ENCODE data around the gene CSTF3.
"Not testable (repeated sequence)": the region's sequence is repeated elsewhere in the genome, so short reads cannot be mapped to it uniquely, and the experiment has no call there.

Gene CSTF3

GRCh38 chr11:33162831-33163230, 1.6 kb upstream of the CSTF3 start:
- no peak for TF ChIP-seq CTCF (IDR thresholded peaks at IDR 0.05; ENCODE audit: control extremely low read depth, extremely low read depth, low read depth, missing control alignments)
- CTCF ChIA-PET: interaction anchor here (0.9 to 2.0 kb wide), 2 partner anchors 16 to 157 kb away, joined by 3 to 8 read pairs; no protein-coding TSS in a partner anchor
- POLR2A ChIA-PET: no interaction called here
- no peak for DNase-seq (ENCODE audit: extremely low spot score)

GRCh38 chr11:33160587-33160986, 693 bp downstream of the CSTF3 start:
- no peak for TF ChIP-seq CTCF (IDR thresholded peaks at IDR 0.05; ENCODE audit: control extremely low read depth, extremely low read depth, low read depth, missing control alignments)
- ChIA-PET POLR2A (interaction anchor here (0.6 to 0.7 kb wide), 2 partner anchors 252 to 923 kb away, joined by 3 read pairs; no protein-coding TSS in a partner anchor), CTCF (interaction anchor here (1.2 to 2.0 kb wide), 6 partner anchors 10 to 582 kb away, joined by 3 to 8 read pairs (median 4); no protein-coding TSS in a partner anchor)
- no peak for DNase-seq (ENCODE audit: extremely low spot score)

- CTCF ChIA-PET: interaction anchor here (1.2 to 1.8 kb wide), 3 partner anchors 10 to 266 kb away, joined by 3 to 7 read pairs (median 3); no protein-coding TSS in a partner anchor
- no peak for TF ChIP-seq CTCF (IDR thresholded peaks at IDR 0.05; ENCODE audit: control extremely low read depth, extremely low read depth, low read depth, missing control alignments)
- POLR2A ChIA-PET: no interaction called here
- no peak for DNase-seq (ENCODE audit: extremely low spot score)
Measured at GRCh38 chr11:33160136-33160535, 1.1 kb downstream of the CSTF3 start.

GRCh38 chr11:33159378-33159867, 1.9 kb downstream of the CSTF3 start:
- CTCF ChIA-PET: interaction anchor here (1.2 to 1.7 kb wide), 2 partner anchors 9 to 96 kb away, joined by 3 to 7 read pairs; no protein-coding TSS in a partner anchor
- DNase-seq (ENCODE audit: extremely low spot score); POLR2A ChIA-PET: not testable (repeated sequence)

GRCh38 chr11:33158596-33159275, 2.5 kb downstream of the CSTF3 start:
- DNase-seq (ENCODE audit: extremely low spot score): no peak
- POLR2A ChIA-PET: no interaction called here
- CTCF ChIA-PET: no interaction called here

GRCh38 chr11:33157103-33158027, 3.9 kb downstream of the CSTF3 start:
- TF ChIP-seq CTCF (IDR thresholded peaks at IDR 0.05; ENCODE audit: control extremely low read depth, extremely low read depth, low read depth, missing control alignments): no peak
- ChIA-PET CTCF (interaction anchor here (1.2 to 1.5 kb wide), 2 partner anchors 8 to 10 kb away, joined by 4 read pairs; no protein-coding TSS in a partner anchor), POLR2A (no interaction called here)
- no peak for DNase-seq (ENCODE audit: extremely low spot score)

More at GRCh38 chr11:33158596-33159275, 2.5 kb downstream of the CSTF3 start:
- TF ChIP-seq CTCF (IDR thresholded peaks at IDR 0.05; ENCODE audit: control extremely low read depth, extremely low read depth, low read depth, missing control alignments): no peak

All from GM10248 (cell line).